ENCODE data around the gene MCU.
"Not testable (repeated sequence)": the region's sequence is repeated elsewhere in the genome, so short reads cannot be mapped to it uniquely, and the experiment has no call there.

DNA sequence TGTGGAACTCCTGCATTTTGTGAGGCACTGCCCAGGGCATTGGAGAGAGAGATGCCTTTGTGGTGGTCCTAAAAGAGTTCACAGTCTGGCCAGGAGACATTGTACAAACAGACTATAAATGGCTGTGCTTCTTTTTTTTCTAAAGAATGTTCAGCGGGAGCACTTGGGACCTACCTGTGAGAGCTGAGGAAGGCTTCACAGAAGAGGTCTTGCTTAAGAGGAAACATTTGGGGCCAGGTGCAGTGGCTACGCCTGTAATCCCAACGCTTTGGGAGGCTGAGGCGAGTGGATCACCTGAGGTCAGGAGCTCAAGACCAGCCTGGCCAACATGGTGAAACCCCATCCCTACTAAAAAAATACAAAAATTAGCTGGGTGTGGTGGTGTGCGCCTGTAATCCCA is 10.5 kb downstream of the MCU start:
- TF ChIP-seq EZH2 (IDR thresholded peaks at IDR 0.05; ENCODE audit: insufficient read depth, low read length), result not testable (repeated sequence)
- TF ChIP-seq, protein P1, sequence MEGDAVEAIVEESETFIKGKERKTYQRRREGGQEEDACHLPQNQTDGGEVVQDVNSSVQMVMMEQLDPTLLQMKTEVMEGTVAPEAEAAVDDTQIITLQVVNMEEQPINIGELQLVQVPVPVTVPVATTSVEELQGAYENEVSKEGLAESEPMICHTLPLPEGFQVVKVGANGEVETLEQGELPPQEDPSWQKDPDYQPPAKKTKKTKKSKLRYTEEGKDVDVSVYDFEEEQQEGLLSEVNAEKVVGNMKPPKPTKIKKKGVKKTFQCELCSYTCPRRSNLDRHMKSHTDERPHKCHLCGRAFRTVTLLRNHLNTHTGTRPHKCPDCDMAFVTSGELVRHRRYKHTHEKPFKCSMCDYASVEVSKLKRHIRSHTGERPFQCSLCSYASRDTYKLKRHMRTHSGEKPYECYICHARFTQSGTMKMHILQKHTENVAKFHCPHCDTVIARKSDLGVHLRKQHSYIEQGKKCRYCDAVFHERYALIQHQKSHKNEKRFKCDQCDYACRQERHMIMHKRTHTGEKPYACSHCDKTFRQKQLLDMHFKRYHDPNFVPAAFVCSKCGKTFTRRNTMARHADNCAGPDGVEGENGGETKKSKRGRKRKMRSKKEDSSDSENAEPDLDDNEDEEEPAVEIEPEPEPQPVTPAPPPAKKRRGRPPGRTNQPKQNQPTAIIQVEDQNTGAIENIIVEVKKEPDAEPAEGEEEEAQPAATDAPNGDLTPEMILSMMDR (IDR thresholded peaks at IDR 0.05; ENCODE audit: insufficient read depth, low read depth, low read length), result not testable (repeated sequence)
